ENCODE data around the gene UBE2K.

- no peak for TF ChIP-seq CTCF (IDR thresholded peaks at IDR 0.05)
- TF ChIP-seq POLR2A (IDR thresholded peaks at IDR 0.05), result no peak
- TF ChIP-seq POLR2AphosphoS5 (IDR thresholded peaks at IDR 0.05; ENCODE audit: insufficient read depth in 1 of 2, low read depth in 1 of 2), result no peak
Observed at GRCh38 chr4:39719804-39720580, 22.1 kb downstream of the UBE2K start.

All from vagina (tissue), 2 donors.